ENCODE measurements around the gene AMPD3. TPM values are rescaled to one million over a fixed set of nuclear protein-coding genes. Genes with fewer than 3 reads are reported as not detected.

AMPD3 gene
- total and polyA plus RNA-seq, 4 donors, result 3.8 to 29.0 (median 24.2) TPM

GRCh38 chr11:10461276-10461790 lies 6.3 kb downstream of the AMPD3 start:
- Histone ChIP-seq H3K27me3 (ENCODE audit: control insufficient read depth in 3 of 3, insufficient read depth in 3 of 3, low read length in 2 of 3) (no peaks in the 10 kb centered on the region), H3K36me3 (ENCODE audit: control insufficient read depth in 4 of 4, insufficient read depth in 4 of 4, low read length in 4 of 4) (peaks cover 0 to 15% (median 0%) of the 10 kb centered on the region in 4 donors), H3K4me1 (ENCODE audit: control insufficient read depth in 5 of 5, insufficient read depth in 5 of 5, low read length in 5 of 5) (peaks cover 0 to 15% (median 0%) of the 10 kb centered on the region in 5 donors), H3K9ac (ENCODE audit: insufficient read depth in 1 of 2, low read length in 2 of 2) (no peak overlapping the region), H3K9me3 (ENCODE audit: control insufficient read depth in 4 of 4, insufficient read depth in 3 of 4, low read length in 3 of 4) (no peaks in the 10 kb centered on the region), H3K27ac (ENCODE audit: low read depth in 1 of 2, low read length in 1 of 2) (no peak overlapping the region), H3K4me3 (no peak overlapping the region)
- WGBS, 2 donors, result 85 to 86% methylated on average over 9 of the region's 9 CpGs
- DNase-seq (no peak), ATAC-seq (ENCODE audit: insufficient read depth, low FRiP score) (no peak)
- no peak for TF ChIP-seq CTCF (IDR thresholded peaks at IDR 0.05; ENCODE audit: control extremely low read depth, extremely low read depth)

- Histone ChIP-seq H3K9me3 (ENCODE audit: control insufficient read depth in 4 of 4, insufficient read depth in 3 of 4, low read length in 3 of 4) (no peaks in the 10 kb centered on the region), H3K36me3 (ENCODE audit: control insufficient read depth in 4 of 4, insufficient read depth in 4 of 4, low read length in 4 of 4) (peaks cover 0 to 15% (median 0%) of the 10 kb centered on the region in 4 donors), H3K27me3 (ENCODE audit: control insufficient read depth in 3 of 3, insufficient read depth in 3 of 3, low read length in 2 of 3) (no peaks in the 10 kb centered on the region), H3K4me3 (no peak overlapping the region), H3K9ac (ENCODE audit: insufficient read depth in 1 of 2, low read length in 2 of 2) (no peak overlapping the region), H3K27ac (ENCODE audit: low read depth in 1 of 2, low read length in 1 of 2) (no peak overlapping the region), H3K4me1 (ENCODE audit: control insufficient read depth in 5 of 5, insufficient read depth in 5 of 5, low read length in 5 of 5) (peaks cover 0 to 9% (median 0%) of the 10 kb centered on the region in 5 donors)
- no peak for ATAC-seq (ENCODE audit: insufficient read depth, low FRiP score)
- DNase-seq, result no peak
- no peak for TF ChIP-seq CTCF (IDR thresholded peaks at IDR 0.05; ENCODE audit: control extremely low read depth, extremely low read depth)
- 94 to 96% methylated on average over 5 of the region's 5 CpGs for WGBS, 2 donors
Observed at GRCh38 chr11:10462746-10463300, 7.8 kb downstream of the AMPD3 start.

GRCh38 chr11:10473371-10473770 lies 18.3 kb downstream of the AMPD3 start:
- Histone ChIP-seq H3K9me3 (ENCODE audit: control insufficient read depth in 4 of 4, insufficient read depth in 3 of 4, low read length in 3 of 4) (no peaks in the 10 kb centered on the region), H3K36me3 (ENCODE audit: control insufficient read depth in 4 of 4, insufficient read depth in 4 of 4, low read length in 4 of 4) (peaks cover 0 to 6% (median 0%) of the 10 kb centered on the region in 4 donors), H3K4me3 (no peak overlapping the region), H3K27me3 (ENCODE audit: control insufficient read depth in 3 of 3, insufficient read depth in 3 of 3, low read length in 2 of 3) (no peaks in the 10 kb centered on the region), H3K27ac (ENCODE audit: low read depth in 1 of 2, low read length in 1 of 2) (no peak overlapping the region), H3K4me1 (ENCODE audit: control insufficient read depth in 5 of 5, insufficient read depth in 5 of 5, low read length in 5 of 5) (no peaks in the 10 kb centered on the region), H3K9ac (ENCODE audit: insufficient read depth in 1 of 2, low read length in 2 of 2) (no peak overlapping the region)
- TF ChIP-seq CTCF (IDR thresholded peaks at IDR 0.05; ENCODE audit: control extremely low read depth, extremely low read depth), result no peak
- 87 to 93% methylated on average over 4 of the region's 4 CpGs for WGBS, 2 donors
- DNase-seq (no peak), ATAC-seq (ENCODE audit: insufficient read depth, low FRiP score) (no peak)

- no peaks in the 10 kb centered on the region for H3K9me3 ChIP-seq (ENCODE audit: control insufficient read depth in 4 of 4, insufficient read depth in 3 of 4, low read length in 3 of 4)
- DNase-seq (no peak), ATAC-seq (ENCODE audit: insufficient read depth, low FRiP score) (no peak)
- H3K9ac ChIP-seq (ENCODE audit: insufficient read depth in 1 of 2, low read length in 2 of 2), result no peak overlapping the region
- H3K27me3 ChIP-seq (ENCODE audit: control insufficient read depth in 3 of 3, insufficient read depth in 3 of 3, low read length in 2 of 3), result no peaks in the 10 kb centered on the region
- no peak overlapping the region for H3K4me3 ChIP-seq
- no peak for TF ChIP-seq CTCF (IDR thresholded peaks at IDR 0.05; ENCODE audit: control extremely low read depth, extremely low read depth)
- H3K4me1 ChIP-seq (ENCODE audit: control insufficient read depth in 5 of 5, insufficient read depth in 5 of 5, low read length in 5 of 5), result no peaks in the 10 kb centered on the region
- no peak overlapping the region for H3K27ac ChIP-seq (ENCODE audit: low read depth in 1 of 2, low read length in 1 of 2)
- 96 to 97% methylated on average over 2 of the region's 2 CpGs for WGBS, 2 donors
- peaks cover 0 to 11% (median 0%) of the 10 kb centered on the region in 4 donors for H3K36me3 ChIP-seq (ENCODE audit: control insufficient read depth in 4 of 4, insufficient read depth in 4 of 4, low read length in 4 of 4)
Observed at GRCh38 chr11:10474551-10474950, 19.5 kb downstream of the AMPD3 start.
